A549 (cell line): ENCODE measurements around the gene RPLP2.

ENCODE experiments used
- BHLHE40 ChIP-seq: IDR thresholded peaks from 2 replicates; pipeline ENCODE4 v1.6.1; 2012; ENCODE audit warnings: low read depth, low read length, inconsistent platforms
- CEBPB ChIP-seq, 2 experiments: fragments of >200 bp in 1 of 2; sonication (Bioruptor Twin) in 1 of 2; formaldehyde crosslinking in 1 of 2; IDR thresholded peaks; 2 replicates each; pipeline ENCODE4 v1.6.1; 2012 to 2016
- EP300 ChIP-seq, 2 experiments: fragments of >200 bp; sonication (Bioruptor Twin); formaldehyde crosslinking; IDR thresholded peaks; 2 replicates in 1 of 2; 3 replicates in 1 of 2; pipeline ENCODE4 v1.6.1; 2016 to 2017
- FOSL2 ChIP-seq, 2 experiments: fragments of 450-650 bp in 1 of 2; fragments of >200 bp in 1 of 2; sonication (Bioruptor Twin) in 1 of 2; formaldehyde crosslinking; IDR thresholded peaks; 2 replicates each; pipeline versions ENCODE4 v1.5.0 to v1.6.1; 2016 to 2020; ENCODE audit warnings: mild to moderate bottlenecking in 1 of 2, moderate library complexity in 1 of 2
- HOXA7 ChIP-seq: fragments of 250-450 bp; sonication (Bioruptor Pico); IDR thresholded peaks from 2 replicates; pipeline ENCODE4 v1.5.0; 2020; ENCODE audit warnings: mild to moderate bottlenecking, moderate library complexity
- RFX5 ChIP-seq: fragments of 450-650 bp; IDR thresholded peaks from 2 replicates; pipeline ENCODE4 v1.7.1; 2014; ENCODE audit warnings: antibody characterized with exemption, mild to moderate bottlenecking, moderate library complexity
- ZFP36 ChIP-seq: fragments of 450-650 bp; IDR thresholded peaks from 2 replicates; pipeline ENCODE4 v1.6.1; 2014; ENCODE audit warnings: borderline replicate concordance; ENCODE audit not compliant: partially characterized antibody
- TF ChIP-seq, protein P1 (sequence below): fragments of >200 bp; sonication (Bioruptor Twin); formaldehyde crosslinking; IDR thresholded peaks from 3 replicates; pipeline ENCODE4 v1.5.1; 2016

DNA sequence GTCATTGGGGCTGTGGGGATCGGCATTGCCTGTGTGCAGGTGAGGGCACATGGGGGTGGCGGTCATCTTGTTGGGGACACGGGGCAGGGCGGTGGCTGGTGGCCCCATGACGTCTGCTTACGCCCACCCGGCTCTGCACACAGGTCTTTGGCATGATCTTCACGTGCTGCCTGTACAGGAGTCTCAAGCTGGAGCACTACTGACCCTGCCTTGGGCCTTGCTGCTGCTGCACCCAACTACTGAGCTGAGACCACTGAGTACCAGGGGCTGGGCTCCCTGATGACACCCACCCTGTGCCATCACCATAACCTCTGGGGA lies 28.2 kb downstream of the RPLP2 start:
- TF ChIP-seq RFX5 (no peak), EP300 (IDR thresholded peaks at IDR 0.05) (no peak), ZFP36 (no peak), BHLHE40 (no peak), CEBPB (IDR thresholded peaks at IDR 0.05) (no peak), HOXA7 (no peak), FOSL2 (IDR thresholded peaks at IDR 0.05) (no peak), FOSL2 (CRISPR knock-in tag; IDR thresholded peaks at IDR 0.05) (no peak)
- TF ChIP-seq, protein P1, sequence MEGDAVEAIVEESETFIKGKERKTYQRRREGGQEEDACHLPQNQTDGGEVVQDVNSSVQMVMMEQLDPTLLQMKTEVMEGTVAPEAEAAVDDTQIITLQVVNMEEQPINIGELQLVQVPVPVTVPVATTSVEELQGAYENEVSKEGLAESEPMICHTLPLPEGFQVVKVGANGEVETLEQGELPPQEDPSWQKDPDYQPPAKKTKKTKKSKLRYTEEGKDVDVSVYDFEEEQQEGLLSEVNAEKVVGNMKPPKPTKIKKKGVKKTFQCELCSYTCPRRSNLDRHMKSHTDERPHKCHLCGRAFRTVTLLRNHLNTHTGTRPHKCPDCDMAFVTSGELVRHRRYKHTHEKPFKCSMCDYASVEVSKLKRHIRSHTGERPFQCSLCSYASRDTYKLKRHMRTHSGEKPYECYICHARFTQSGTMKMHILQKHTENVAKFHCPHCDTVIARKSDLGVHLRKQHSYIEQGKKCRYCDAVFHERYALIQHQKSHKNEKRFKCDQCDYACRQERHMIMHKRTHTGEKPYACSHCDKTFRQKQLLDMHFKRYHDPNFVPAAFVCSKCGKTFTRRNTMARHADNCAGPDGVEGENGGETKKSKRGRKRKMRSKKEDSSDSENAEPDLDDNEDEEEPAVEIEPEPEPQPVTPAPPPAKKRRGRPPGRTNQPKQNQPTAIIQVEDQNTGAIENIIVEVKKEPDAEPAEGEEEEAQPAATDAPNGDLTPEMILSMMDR = no peak
